Caco-2 (cell line): ENCODE measurements around the gene KSR2. TPM values are rescaled to one million over a fixed set of nuclear protein-coding genes. Genes with fewer than 3 reads are reported as not detected.
"Not testable (repeated sequence)": the region's sequence is repeated elsewhere in the genome, so short reads cannot be mapped to it uniquely, and the experiment has no call there.

Experiments
- BruUV-seq: library from RNA; stranded (reverse); fragments of 400-500 nt; replicated peaks from 2 replicates; lab custom pipeline; 2021; lab: Mats Ljungman, UMichigan
- CTCF ChIA-PET: fragments of 300-600 bp; sonication (Branson Sonifier 250); formaldehyde crosslinking; loops from one replicate; lab custom pipeline; 2022; ENCODE audit warnings: antibody characterized with exemption; lab: Charles Lee
- POLR2A ChIA-PET: fragments of 300-600 bp; sonication (Branson Sonifier 250); formaldehyde crosslinking; loops from one replicate; lab custom pipeline; 2022; ENCODE audit warnings: antibody characterized with exemption; lab: Charles Lee
- DNase-seq, 2 experiments: peaks; one replicate each; pipeline versions ENCODE4 v3.0.0 to v3.0.0-alpha.2; 2020 to 2022
- H3K27me3 ChIP-seq: replicated peaks from 2 replicates; pipeline ENCODE4 v1.6.0; 2011; ENCODE audit warnings: low read length; ENCODE audit not compliant: control insufficient read depth, insufficient read depth
- H3K36me3 ChIP-seq: 2 replicates; pipeline ENCODE4 v1.5.1; 2011; ENCODE audit warnings: low read length; ENCODE audit not compliant: control insufficient read depth, insufficient read depth
- H3K4me1 ChIP-seq: fragments of 250-450 bp; sonication (Bioruptor Pico); 2 replicates; pipeline ENCODE4 v1.5.1; 2020; ENCODE audit warnings: mild to moderate bottlenecking
- H3K4me3 ChIP-seq: 2 replicates; pipeline ENCODE4 v1.5.1; 2011; ENCODE audit warnings: low read depth, mild to moderate bottlenecking, control low read depth, low read length
- H3K9me3 ChIP-seq: fragments of 250-450 bp; sonication (Bioruptor Pico); 2 replicates; pipeline ENCODE4 v1.5.1; 2020; ENCODE audit warnings: mild to moderate bottlenecking, moderate library complexity
- H3K27ac Mint-ChIP-seq: one replicate; pipeline ENCODE4 v1.8.0; 2022; ENCODE audit warnings: mixed read lengths; ENCODE audit not compliant: unreplicated experiment
- H3K27me3 Mint-ChIP-seq: one replicate; pipeline ENCODE4 v1.8.0; 2022; ENCODE audit warnings: mixed read lengths; ENCODE audit not compliant: insufficient read depth, unreplicated experiment
- H3K36me3 Mint-ChIP-seq: one replicate; pipeline ENCODE4 v1.8.0; 2022; ENCODE audit warnings: mild to moderate bottlenecking, mixed read lengths; ENCODE audit not compliant: insufficient read depth, unreplicated experiment
- H3K4me1 Mint-ChIP-seq: one replicate; pipeline ENCODE4 v1.8.0; 2022; ENCODE audit warnings: low read depth, mixed read lengths; ENCODE audit not compliant: unreplicated experiment
- H3K4me3 Mint-ChIP-seq: one replicate; pipeline ENCODE4 v1.8.0; 2022; ENCODE audit warnings: mild to moderate bottlenecking, moderate library complexity, mixed read lengths; ENCODE audit not compliant: unreplicated experiment
- H3K9me3 Mint-ChIP-seq: one replicate; pipeline ENCODE4 v1.8.0; 2022; ENCODE audit warnings: mixed read lengths; ENCODE audit not compliant: unreplicated experiment
- CTCF ChIP-seq, 2 experiments: fragments of 200-600 bp in 1 of 2; IDR thresholded peaks; 1 replicate in 1 of 2; 2 replicates in 1 of 2; pipeline versions ENCODE4 v1.5.1 to v1.8.0; 2011 to 2022; ENCODE audit warnings: antibody characterized with exemption in 1 of 2, control low read depth in 1 of 2, inconsistent platforms in 1 of 2, low read depth in 1 of 2, low read length in 1 of 2, mild to moderate bottlenecking in 1 of 2, moderate library complexity in 1 of 2; ENCODE audit not compliant: insufficient read depth in 1 of 2, severe bottlenecking in 1 of 2, unreplicated experiment in 1 of 2
- intact Hi-C: fragments of 100-400 bp; cut with micrococcal nuclease; formaldehyde crosslinking; loops from one replicate; pipeline ENCODE4 v1.10.0; 2022; ENCODE audit not compliant: unreplicated experiment
- total RNA-seq: library from RNA; stranded (reverse); gene quantifications from 2 replicates; pipeline ENCODE4 v1.2.3, GENCODE V29; 2022

Gene KSR2
- total RNA-seq, 1 experiment from 2014 or later: 0.66 TPM

DNA sequence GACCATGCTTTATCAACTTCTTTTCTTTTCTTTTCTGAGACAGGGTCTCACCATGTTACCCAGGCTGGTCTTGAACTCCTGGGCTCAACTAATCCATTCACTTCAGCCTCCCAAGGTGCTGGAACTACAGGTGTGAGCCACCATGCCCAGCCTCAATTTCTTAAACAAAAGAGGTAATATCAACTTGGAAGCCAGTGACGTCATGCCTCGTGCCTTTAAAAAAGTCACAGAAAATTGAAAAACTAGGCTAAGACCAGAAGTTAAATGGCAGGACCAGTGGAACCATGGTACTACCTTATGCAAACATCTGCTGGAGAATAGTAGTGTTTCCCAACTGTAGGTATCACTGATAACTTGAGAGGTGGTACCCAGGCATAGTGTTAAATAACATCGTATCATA, 103.3 kb downstream of the KSR2 start:
- no peaks in the 10 kb centered on the region for H3K4me1 ChIP-seq
- H3K4me3 ChIP-seq: no peak overlapping the region
- no peak for TF ChIP-seq CTCF (IDR thresholded peaks at IDR 0.05; ENCODE audit: insufficient read depth in 1 of 2, low read depth in 1 of 2, low read length in 1 of 2, severe bottlenecking in 1 of 2, unreplicated experiment in 1 of 2)
- intact Hi-C loops: no loop called here
- no peaks in the 10 kb centered on the region for H3K4me1 Mint-ChIP-seq
- H3K27me3 ChIP-seq: no peaks in the 10 kb centered on the region
- POLR2A ChIA-PET: no interaction called here
- no peaks in the 10 kb centered on the region for H3K36me3 ChIP-seq
- H3K4me3 Mint-ChIP-seq: no peak overlapping the region
- H3K9me3 ChIP-seq: 0 out of 2 replicates have a peak, but pooled peaks cover 3% of the 10 kb centered on the region
- CTCF ChIA-PET: no interaction called here
- no peak for DNase-seq
- no TSS peak for BruUV-seq
- no peak overlapping the region for H3K27ac Mint-ChIP-seq
- peaks cover 4% of the 10 kb centered on the region for H3K27me3 Mint-ChIP-seq
- H3K36me3 Mint-ChIP-seq: no peaks in the 10 kb centered on the region
- no peaks in the 10 kb centered on the region for H3K9me3 Mint-ChIP-seq

DNA sequence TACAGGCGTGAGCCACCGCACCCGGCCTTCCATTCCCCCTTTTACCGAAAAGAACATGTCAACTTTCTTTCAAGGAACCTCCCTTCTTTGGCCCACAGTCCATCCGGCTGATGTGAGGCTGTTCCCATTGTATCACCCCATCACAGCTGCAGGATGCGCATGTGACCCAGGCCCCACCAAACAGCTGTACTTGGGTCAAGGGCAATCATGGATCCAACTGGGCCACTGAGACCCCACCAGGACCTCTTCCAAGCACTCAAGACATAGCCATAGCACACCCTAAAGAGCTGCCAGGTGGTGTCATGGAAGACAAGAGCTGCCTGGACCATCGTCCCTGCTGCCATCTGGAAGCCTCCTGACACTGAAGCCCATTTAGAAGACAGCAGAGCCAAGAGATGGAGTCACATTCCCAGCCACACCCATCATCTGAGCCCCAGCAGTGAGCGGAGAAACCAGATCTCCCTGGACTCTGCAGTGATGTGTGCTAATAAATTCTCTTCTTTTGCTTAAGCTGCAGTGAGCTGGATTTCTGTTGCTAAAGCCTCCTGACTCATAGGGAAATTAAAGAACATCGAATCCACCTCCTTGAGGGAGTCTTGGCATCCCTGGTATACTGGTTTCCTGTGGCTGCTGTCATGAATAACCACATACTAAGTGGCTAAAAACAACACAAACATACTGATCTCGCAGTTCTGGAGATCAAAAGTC, 105.6 kb downstream of the KSR2 start:
- H3K27me3 Mint-ChIP-seq: peaks cover 4% of the 10 kb centered on the region
- ChIA-PET POLR2A (no interaction called here), CTCF (no interaction called here)
- no peaks in the 10 kb centered on the region for H3K4me1 Mint-ChIP-seq
- no peaks in the 10 kb centered on the region for H3K9me3 Mint-ChIP-seq
- Histone ChIP-seq H3K27me3 (no peaks in the 10 kb centered on the region), H3K36me3 (no peaks in the 10 kb centered on the region), H3K4me1 (no peaks in the 10 kb centered on the region), H3K9me3 (0 out of 2 replicates have a peak, but pooled peaks cover 3% of the 10 kb centered on the region), H3K4me3 (no peak overlapping the region)
- no peak overlapping the region for H3K4me3 Mint-ChIP-seq
- intact Hi-C loops: no loop called here
- no peak for DNase-seq
- no peak overlapping the region for H3K27ac Mint-ChIP-seq
- TF ChIP-seq CTCF (IDR thresholded peaks at IDR 0.05; ENCODE audit: insufficient read depth in 1 of 2, low read depth in 1 of 2, low read length in 1 of 2, severe bottlenecking in 1 of 2, unreplicated experiment in 1 of 2): no peak
- H3K36me3 Mint-ChIP-seq: no peaks in the 10 kb centered on the region
- BruUV-seq: no TSS peak

GRCh38 chr12:117861691-117862090, 107.1 kb downstream of the KSR2 start:
- Histone ChIP-seq H3K36me3 (no peaks in the 10 kb centered on the region), H3K4me3 (no peak overlapping the region), H3K4me1 (no peaks in the 10 kb centered on the region), H3K27me3 (no peaks in the 10 kb centered on the region), H3K9me3 (no peaks in the 10 kb centered on the region)
- no peaks in the 10 kb centered on the region for H3K4me1 Mint-ChIP-seq
- BruUV-seq: no TSS peak
- ChIA-PET CTCF (no interaction called here), POLR2A (no interaction called here)
- H3K36me3 Mint-ChIP-seq: no peaks in the 10 kb centered on the region
- H3K4me3 Mint-ChIP-seq: no peak overlapping the region
- intact Hi-C loops: no loop called here
- peaks cover 4% of the 10 kb centered on the region for H3K27me3 Mint-ChIP-seq
- H3K27ac Mint-ChIP-seq: no peak overlapping the region
- no peak for DNase-seq
- TF ChIP-seq CTCF (IDR thresholded peaks at IDR 0.05; ENCODE audit: insufficient read depth in 1 of 2, low read depth in 1 of 2, low read length in 1 of 2, severe bottlenecking in 1 of 2, unreplicated experiment in 1 of 2): no peak
- H3K9me3 Mint-ChIP-seq: no peaks in the 10 kb centered on the region

- H3K4me3 ChIP-seq, H3K4me3 Mint-ChIP-seq, H3K27me3 Mint-ChIP-seq, H3K27ac Mint-ChIP-seq, H3K9me3 Mint-ChIP-seq, BruUV-seq, CTCF ChIA-PET, H3K4me1 ChIP-seq, H3K4me1 Mint-ChIP-seq, intact Hi-C loops, DNase-seq, POLR2A ChIA-PET, H3K9me3 ChIP-seq, H3K36me3 ChIP-seq, H3K27me3 ChIP-seq, H3K36me3 Mint-ChIP-seq: not testable (repeated sequence)
These were observed 108.0 kb downstream of the KSR2 start for GRCh38 chr12:117860787-117861290.
